Measurements from ENCODE around the gene SNX27.

GRCh38 chr1:151641229-151641628, 29.4 kb downstream of the SNX27 start:
- no peak for TF ChIP-seq CTCF (IDR thresholded peaks at IDR 0.05; ENCODE audit: low read depth, low read length)
- TF ChIP-seq MAX (IDR thresholded peaks at IDR 0.05; ENCODE audit: low read depth, low read length): no peak

Measured in NB4 (cell line).